ENCODE results near the gene SUPT5H.

- TF ChIP-seq KDM5A (IDR thresholded peaks at IDR 0.05; ENCODE audit: low read length) (no peak), BRCA1 (IDR thresholded peaks at IDR 0.05; ENCODE audit: low read depth, low read length) (no peak), POLR2A (IDR thresholded peaks at IDR 0.05; ENCODE audit: control extremely low read depth in 1 of 2, low read depth in 2 of 2, low read length in 2 of 2) (no peak), EZH2 (IDR thresholded peaks at IDR 0.05; ENCODE audit: low read depth, low read length, severe bottlenecking) (no peak), EGR1 (IDR thresholded peaks at IDR 0.05; ENCODE audit: borderline replicate concordance, low read depth, low read length) (no peak), CTBP2 (IDR thresholded peaks at IDR 0.05; ENCODE audit: borderline replicate concordance, insufficient read depth, insufficient read length, low read length) (no peak), CTCF (IDR thresholded peaks at IDR 0.05; ENCODE audit: control extremely low read depth in 1 of 3, insufficient read depth in 1 of 3, low read depth in 1 of 3, low read length in 3 of 3) (no peak), ZNF274 (IDR thresholded peaks at IDR 0.05; ENCODE audit: borderline replicate concordance, extremely low read depth, low read length) (no peak), ATF2 (IDR thresholded peaks at IDR 0.05; ENCODE audit: low read length) (no peak), USF2 (IDR thresholded peaks at IDR 0.05; ENCODE audit: low read length) (no peak), SRF (IDR thresholded peaks at IDR 0.05; ENCODE audit: low read depth, low read length) (no peak)
Measured at GRCh38 chr19:39427707-39428106, 17.7 kb upstream of the SUPT5H start.

Data from H1 (cell line).